Measurements from ENCODE around the gene BCAS3.

Gene BCAS3

DNA sequence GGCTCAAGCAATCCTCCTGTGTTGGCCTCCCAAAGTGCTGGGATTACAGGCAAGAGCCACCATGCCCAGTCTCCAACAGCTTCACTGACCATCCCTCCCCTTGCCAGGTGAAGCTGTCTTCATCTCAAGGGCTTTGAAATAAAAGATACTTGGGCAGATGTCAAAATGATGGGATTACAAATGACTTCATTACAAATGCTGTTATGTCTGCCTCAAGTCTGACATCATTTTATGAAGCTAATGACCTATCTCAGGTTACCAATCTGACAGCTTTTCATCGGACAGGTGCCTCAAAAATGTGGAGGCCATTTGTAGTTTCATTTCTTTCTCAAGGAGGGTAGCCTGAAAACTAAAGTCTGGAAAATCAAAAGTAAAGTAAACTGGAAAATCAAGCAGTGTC lies 398.3 kb downstream of the BCAS3 start:
- DNase-seq (ENCODE audit: low read depth), result no peak
- TF ChIP-seq, protein P1, sequence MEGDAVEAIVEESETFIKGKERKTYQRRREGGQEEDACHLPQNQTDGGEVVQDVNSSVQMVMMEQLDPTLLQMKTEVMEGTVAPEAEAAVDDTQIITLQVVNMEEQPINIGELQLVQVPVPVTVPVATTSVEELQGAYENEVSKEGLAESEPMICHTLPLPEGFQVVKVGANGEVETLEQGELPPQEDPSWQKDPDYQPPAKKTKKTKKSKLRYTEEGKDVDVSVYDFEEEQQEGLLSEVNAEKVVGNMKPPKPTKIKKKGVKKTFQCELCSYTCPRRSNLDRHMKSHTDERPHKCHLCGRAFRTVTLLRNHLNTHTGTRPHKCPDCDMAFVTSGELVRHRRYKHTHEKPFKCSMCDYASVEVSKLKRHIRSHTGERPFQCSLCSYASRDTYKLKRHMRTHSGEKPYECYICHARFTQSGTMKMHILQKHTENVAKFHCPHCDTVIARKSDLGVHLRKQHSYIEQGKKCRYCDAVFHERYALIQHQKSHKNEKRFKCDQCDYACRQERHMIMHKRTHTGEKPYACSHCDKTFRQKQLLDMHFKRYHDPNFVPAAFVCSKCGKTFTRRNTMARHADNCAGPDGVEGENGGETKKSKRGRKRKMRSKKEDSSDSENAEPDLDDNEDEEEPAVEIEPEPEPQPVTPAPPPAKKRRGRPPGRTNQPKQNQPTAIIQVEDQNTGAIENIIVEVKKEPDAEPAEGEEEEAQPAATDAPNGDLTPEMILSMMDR (IDR thresholded peaks at IDR 0.05; ENCODE audit: control insufficient read depth, insufficient read depth, low read depth, low read length, missing control alignments), result no peak
- no peak overlapping the region for H3K4me3 ChIP-seq (ENCODE audit: control insufficient read depth, low read depth, low read length)

DNA sequence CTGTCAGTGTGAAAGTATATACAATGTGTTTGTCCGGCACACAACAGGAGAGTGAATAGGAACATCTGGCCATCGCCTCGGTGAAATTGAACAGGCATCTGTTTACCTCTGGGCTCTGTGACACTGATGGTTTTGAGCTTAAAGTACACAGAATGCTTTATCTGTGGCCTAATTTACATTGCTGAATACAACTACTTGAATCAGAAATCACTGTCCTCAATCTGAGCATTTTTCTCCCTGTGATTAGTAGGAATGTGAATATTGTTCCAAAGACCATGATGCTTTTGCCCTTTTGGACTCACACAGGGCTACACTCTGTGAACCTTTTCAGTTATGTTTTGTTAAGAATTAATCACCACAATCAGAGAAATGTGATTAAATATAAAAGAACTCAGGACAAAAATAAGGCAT lies 399.0 kb downstream of the BCAS3 start:
- TF ChIP-seq, protein P1 (IDR thresholded peaks at IDR 0.05; ENCODE audit: control insufficient read depth, insufficient read depth, low read depth, low read length, missing control alignments), result no peak
- no peak overlapping the region for H3K4me3 ChIP-seq (ENCODE audit: control insufficient read depth, low read depth, low read length)
- DNase-seq (ENCODE audit: low read depth), result no peak

DNA sequence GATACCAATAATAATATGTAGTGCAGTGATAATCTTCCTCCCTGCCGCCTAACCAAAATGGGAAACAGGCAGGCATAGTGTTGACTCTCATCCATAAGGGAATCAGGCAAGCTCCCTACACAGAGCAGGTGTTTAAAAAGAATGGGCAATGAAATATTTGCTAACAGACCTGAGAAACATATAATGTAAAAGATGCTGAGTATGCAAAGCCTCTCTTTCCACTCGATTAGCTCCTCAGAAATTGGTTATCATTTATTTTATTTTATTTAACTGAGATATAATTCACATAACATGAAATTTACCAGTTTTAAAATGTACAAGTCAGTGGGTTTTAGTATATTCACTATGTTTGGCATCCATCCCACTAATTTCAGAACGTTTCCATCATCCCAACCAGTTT lies 404.3 kb downstream of the BCAS3 start:
- DNase-seq (ENCODE audit: low read depth), result no peak
- H3K4me3 ChIP-seq (ENCODE audit: control insufficient read depth, low read depth, low read length), result no peak overlapping the region

DNA sequence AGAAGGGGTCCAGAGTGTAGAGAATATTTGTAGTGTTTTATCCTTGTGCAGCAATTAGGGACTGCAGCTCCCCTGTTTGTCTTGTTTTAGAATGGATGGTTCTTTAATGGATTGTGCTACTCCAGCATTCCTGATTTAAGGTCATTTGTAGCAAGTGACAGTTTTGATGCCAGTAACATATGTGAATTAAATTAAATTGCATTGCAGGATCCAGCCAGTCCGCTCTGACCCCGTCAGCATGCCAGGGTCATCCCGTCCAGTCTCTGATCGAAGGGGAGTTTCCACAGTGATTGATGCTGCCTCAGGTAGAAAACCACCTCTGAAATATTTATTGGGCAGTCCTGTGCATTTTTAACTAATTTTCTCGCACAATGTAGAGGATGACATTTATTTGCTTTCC lies 406.6 kb downstream of the BCAS3 start:
- no peak overlapping the region for H3K4me3 ChIP-seq (ENCODE audit: control insufficient read depth, low read depth, low read length)
- TF ChIP-seq, protein P1 (IDR thresholded peaks at IDR 0.05; ENCODE audit: control insufficient read depth, insufficient read depth, low read depth, low read length, missing control alignments), result no peak
- DNase-seq (ENCODE audit: low read depth), result no peak

More for the DNA sequence above, 404.3 kb downstream of the BCAS3 start:
- TF ChIP-seq, protein P1 (IDR thresholded peaks at IDR 0.05; ENCODE audit: control insufficient read depth, insufficient read depth, low read depth, low read length, missing control alignments), result no peak

DNA sequence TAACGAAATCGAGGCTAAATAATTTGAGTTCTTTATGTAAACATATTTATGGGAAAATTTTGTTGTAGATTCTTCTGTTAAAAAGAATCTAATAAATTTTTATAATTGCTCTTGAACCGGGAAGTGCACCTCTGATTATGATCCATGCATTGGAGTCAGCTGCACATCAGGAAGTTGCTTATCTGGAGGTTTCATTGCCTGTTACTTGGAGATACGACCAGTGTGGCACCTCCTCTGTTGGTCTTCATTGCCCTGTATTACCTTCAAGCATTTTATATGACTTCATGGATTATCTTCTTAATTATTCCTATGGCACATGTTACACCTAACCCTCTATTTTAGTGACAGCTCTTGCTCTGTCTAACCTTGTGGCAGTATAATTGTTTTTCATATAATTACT lies 409.4 kb downstream of the BCAS3 start:
- no peak for DNase-seq (ENCODE audit: low read depth)
- TF ChIP-seq, protein P1 (IDR thresholded peaks at IDR 0.05; ENCODE audit: control insufficient read depth, insufficient read depth, low read depth, low read length, missing control alignments), result no peak
- H3K4me3 ChIP-seq (ENCODE audit: control insufficient read depth, low read depth, low read length), result no peak overlapping the region

DNA sequence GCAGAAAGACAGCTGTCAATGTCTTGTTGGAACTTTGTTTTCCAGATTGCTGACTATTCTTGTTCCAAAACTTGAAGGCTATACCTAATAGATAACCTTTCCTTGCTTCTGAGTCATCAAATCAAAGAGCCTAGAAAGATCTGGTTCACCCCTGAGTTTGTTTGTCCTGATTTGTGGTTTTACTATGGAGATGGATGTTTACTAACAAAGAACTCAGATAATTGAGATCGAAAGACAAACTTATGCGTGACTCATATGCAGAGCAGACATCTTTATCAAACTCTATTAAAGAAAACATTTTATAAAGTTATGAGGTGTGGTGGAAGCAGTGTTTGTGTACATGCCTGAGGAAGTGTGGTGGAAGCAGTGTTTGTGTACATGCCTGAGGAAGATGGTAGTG lies 410.9 kb downstream of the BCAS3 start:
- TF ChIP-seq, protein P1 (IDR thresholded peaks at IDR 0.05; ENCODE audit: control insufficient read depth, insufficient read depth, low read depth, low read length, missing control alignments), result no peak
- DNase-seq (ENCODE audit: low read depth), result no peak
- no peak overlapping the region for H3K4me3 ChIP-seq (ENCODE audit: control insufficient read depth, low read depth, low read length)

DNA sequence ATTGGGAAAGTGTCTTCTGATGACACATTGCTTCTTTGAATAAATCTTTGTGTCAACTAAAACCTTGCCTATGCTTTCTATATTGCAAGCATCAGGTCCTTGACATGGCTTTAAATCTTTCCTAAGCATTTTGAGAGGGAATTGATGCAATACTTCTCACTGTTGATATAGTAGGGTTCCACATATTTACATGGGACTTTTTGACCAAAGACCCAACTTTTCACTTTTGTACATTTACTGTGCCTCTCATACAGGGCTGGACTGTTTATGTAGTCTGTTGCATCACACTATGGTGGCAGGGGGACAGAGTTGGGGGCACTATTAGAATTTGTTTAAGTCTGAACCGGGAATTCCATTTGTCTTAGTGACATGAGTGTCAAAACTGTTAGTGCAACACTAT lies 413.4 kb downstream of the BCAS3 start:
- no peak for DNase-seq (ENCODE audit: low read depth)
- TF ChIP-seq, protein P1 (IDR thresholded peaks at IDR 0.05; ENCODE audit: control insufficient read depth, insufficient read depth, low read depth, low read length, missing control alignments), result no peak
- H3K4me3 ChIP-seq (ENCODE audit: control insufficient read depth, low read depth, low read length), result no peak overlapping the region
